Osteocyte (in vitro differentiated cells): Measurements from ENCODE around the gene RASSF10. TPM values are rescaled to one million over a fixed set of nuclear protein-coding genes. Genes with fewer than 3 reads are reported as not detected.

Source experiments
- DNase-seq: peaks from one replicate; pipeline ENCODE4 v3.0.0; 2021; ENCODE audit warnings: mixed read lengths; ENCODE audit not compliant: unreplicated experiment; ENCODE audit errors: extremely low spot score
- H3K27ac Mint-ChIP-seq: one replicate; pipeline ENCODE4 v1.8.0; 2021; ENCODE audit warnings: mild to moderate bottlenecking, mixed read lengths; ENCODE audit not compliant: unreplicated experiment
- H3K27me3 Mint-ChIP-seq: one replicate; pipeline ENCODE4 v1.8.0; 2021; ENCODE audit warnings: mixed read lengths; ENCODE audit not compliant: unreplicated experiment
- H3K36me3 Mint-ChIP-seq: one replicate; pipeline ENCODE4 v1.8.0; 2021; ENCODE audit warnings: mixed read lengths; ENCODE audit not compliant: unreplicated experiment
- H3K4me1 Mint-ChIP-seq: one replicate; pipeline ENCODE4 v1.8.0; 2021; ENCODE audit warnings: mixed read lengths; ENCODE audit not compliant: unreplicated experiment
- H3K4me3 Mint-ChIP-seq: one replicate; pipeline ENCODE4 v1.8.0; 2021; ENCODE audit warnings: mild to moderate bottlenecking, moderate library complexity, mixed read lengths; ENCODE audit not compliant: unreplicated experiment
- H3K9me3 Mint-ChIP-seq: one replicate; pipeline ENCODE4 v1.8.0; 2021; ENCODE audit warnings: mixed read lengths; ENCODE audit not compliant: unreplicated experiment
- CTCF ChIP-seq: fragments of 200-600 bp; sonication (generic); IDR thresholded peaks from 2 replicates; pipeline ENCODE4 v1.5.0; 2021; ENCODE audit warnings: antibody characterized with exemption, mild to moderate bottlenecking, moderate library complexity
- total RNA-seq: library from RNA; stranded (reverse); gene quantifications from 2 replicates; pipeline ENCODE4 v1.2.1, GENCODE V29; 2021

The RASSF10 gene
- total RNA-seq, 1 donor from 2014 or later, result not detected

- Mint-ChIP-seq H3K36me3 (no peaks in the 10 kb centered on the region), H3K27me3 (peaks cover 86% of the 10 kb centered on the region), H3K9me3 (peaks cover 3% of the 10 kb centered on the region), H3K27ac (no peak overlapping the region), H3K4me3 (no peak overlapping the region), H3K4me1 (peaks cover 7% of the 10 kb centered on the region)
- DNase-seq, result no peak
- no peak for TF ChIP-seq CTCF
These were observed 1.8 kb downstream of the RASSF10 start for GRCh38 chr11:13010749-13011465.

GRCh38 chr11:13011466-13012055, 2.4 kb downstream of the RASSF10 start:
- Mint-ChIP-seq H3K4me1 (peaks cover 7% of the 10 kb centered on the region), H3K36me3 (no peaks in the 10 kb centered on the region), H3K4me3 (no peak overlapping the region), H3K27ac (no peak overlapping the region), H3K27me3 (peaks cover 86% of the 10 kb centered on the region), H3K9me3 (no peaks in the 10 kb centered on the region)
- DNase-seq, result no peak
- no peak for TF ChIP-seq CTCF

- DNase-seq, result no peak
- no peaks in the 10 kb centered on the region for H3K36me3 Mint-ChIP-seq
- no peaks in the 10 kb centered on the region for H3K9me3 Mint-ChIP-seq
- H3K4me1 Mint-ChIP-seq, result peaks cover 7% of the 10 kb centered on the region
- no peak overlapping the region for H3K27ac Mint-ChIP-seq
- peaks cover 86% of the 10 kb centered on the region for H3K27me3 Mint-ChIP-seq
- H3K4me3 Mint-ChIP-seq, result no peak overlapping the region
- TF ChIP-seq CTCF, result no peak
These were observed 3.0 kb downstream of the RASSF10 start for GRCh38 chr11:13012056-13012661.

GRCh38 chr11:13013054-13013488, 4.0 kb downstream of the RASSF10 start:
- no peaks in the 10 kb centered on the region for H3K36me3 Mint-ChIP-seq
- no peaks in the 10 kb centered on the region for H3K9me3 Mint-ChIP-seq
- H3K4me3 Mint-ChIP-seq, result no peak overlapping the region
- peaks cover 85% of the 10 kb centered on the region for H3K27me3 Mint-ChIP-seq
- peaks cover 7% of the 10 kb centered on the region for H3K4me1 Mint-ChIP-seq
- no peak overlapping the region for H3K27ac Mint-ChIP-seq
- no peak for TF ChIP-seq CTCF
- no peak for DNase-seq

- H3K27ac Mint-ChIP-seq, result no peak overlapping the region
- no peak for DNase-seq
- H3K4me3 Mint-ChIP-seq, result no peak overlapping the region
- H3K27me3 Mint-ChIP-seq, result peaks cover 89% of the 10 kb centered on the region
- H3K36me3 Mint-ChIP-seq, result no peaks in the 10 kb centered on the region
- H3K9me3 Mint-ChIP-seq, result no peaks in the 10 kb centered on the region
- no peak for TF ChIP-seq CTCF
- H3K4me1 Mint-ChIP-seq, result peaks cover 2% of the 10 kb centered on the region
These were observed 6.6 kb downstream of the RASSF10 start for GRCh38 chr11:13015753-13016152.
